T-cell (primary cell): ENCODE measurements around the gene PIGZ. TPM values are rescaled to one million over a fixed set of nuclear protein-coding genes. Genes with fewer than 3 reads are reported as not detected.

ENCODE experiments used
- ATAC-seq, 4 experiments: fragments of 200-7000 bp in 3 of 4; fragments of 150-1000 bp in 1 of 4; cut with Tn5 transposase; replicated peaks in 1 of 4; 1 replicate in 3 of 4; 2 replicates in 1 of 4; pipeline ENCODE4 v1.10.0; 2021; ENCODE audit warnings: moderate library complexity in 3 of 4, mild to moderate bottlenecking in 2 of 4, moderate number of reproducible peaks in 1 of 4
- CTCF ChIA-PET, 2 donors: fragments of 300-600 bp; sonication (Branson Sonifier 250); formaldehyde crosslinking; loops; one replicate each; lab custom pipeline; 2022; ENCODE audit warnings: antibody characterized with exemption in 2 of 2; lab: Charles Lee
- POLR2A ChIA-PET, 2 donors: fragments of 300-600 bp; sonication (Branson Sonifier 250); formaldehyde crosslinking; loops; one replicate each; lab custom pipeline; 2022; ENCODE audit warnings: antibody characterized with exemption in 2 of 2; lab: Charles Lee
- DNase-seq, 35 experiments: peaks; one replicate each; pipeline versions ENCODE4 v3.0.0 to v3.0.0-alpha.2; 2013 to 2023
- H3K27ac ChIP-seq: one replicate; pipeline ENCODE4 v1.5.1; 2013; ENCODE audit warnings: low read length
- H3K27me3 ChIP-seq, 2 experiments: replicated peaks in 1 of 2; 1 replicate in 1 of 2; 2 replicates in 1 of 2; pipeline versions ENCODE4 v1.6.1 to v1.7.0; 2013; ENCODE audit warnings: low read length in 1 of 2, mixed read lengths in 1 of 2; ENCODE audit not compliant: control insufficient read depth in 2 of 2, insufficient read depth in 2 of 2; ENCODE audit errors: extremely low read depth in 1 of 2
- H3K36me3 ChIP-seq, 2 donors: 1 replicate in 1 of 2; 2 replicates in 1 of 2; pipeline versions ENCODE4 v1.6.1 to v1.7.0; 2013; ENCODE audit warnings: low read length in 1 of 2; ENCODE audit not compliant: control insufficient read depth in 2 of 2, insufficient read depth in 1 of 2; ENCODE audit errors: extremely low read depth in 1 of 2
- H3K4me1 ChIP-seq, 2 experiments: 1 replicate in 1 of 2; 2 replicates in 1 of 2; pipeline versions ENCODE4 v1.6.1 to v1.7.0; 2013; ENCODE audit warnings: low read length in 2 of 2, mixed read lengths in 1 of 2; ENCODE audit not compliant: insufficient read depth in 2 of 2, control insufficient read depth in 1 of 2; ENCODE audit errors: extremely low read depth in 1 of 2
- H3K4me3 ChIP-seq, 2 donors: 1 replicate in 1 of 2; 2 replicates in 1 of 2; pipeline versions ENCODE4 v1.5.1 to v1.7.0; 2013; ENCODE audit warnings: mild to moderate bottlenecking in 2 of 2, low read length in 1 of 2, moderate library complexity in 1 of 2; ENCODE audit not compliant: control insufficient read depth in 1 of 2; ENCODE audit errors: extremely low read depth in 1 of 2
- H3K9me3 ChIP-seq: 2 replicates; pipeline ENCODE4 v1.7.0; 2013
- H3K27ac Mint-ChIP-seq, 2 donors: one replicate each; pipeline ENCODE4 v1.8.0; 2020 to 2021; ENCODE audit warnings: mild to moderate bottlenecking in 2 of 2, mixed read lengths in 2 of 2
- H3K27me3 Mint-ChIP-seq, 2 donors: one replicate each; pipeline ENCODE4 v1.8.0; 2021 to 2022; ENCODE audit warnings: mixed read lengths in 2 of 2
- H3K36me3 Mint-ChIP-seq: one replicate; pipeline ENCODE4 v1.8.0; 2021; ENCODE audit warnings: mixed read lengths
- H3K4me1 Mint-ChIP-seq, 3 donors: one replicate each; pipeline ENCODE4 v1.8.0; 2020 to 2022; ENCODE audit warnings: mixed read lengths in 3 of 3, mild to moderate bottlenecking in 1 of 3
- H3K4me3 Mint-ChIP-seq, 3 donors: one replicate each; pipeline ENCODE4 v1.8.0; 2020 to 2022; ENCODE audit warnings: mild to moderate bottlenecking in 3 of 3, mixed read lengths in 3 of 3, moderate library complexity in 3 of 3
- H3K9me3 Mint-ChIP-seq, 3 donors: one replicate each; pipeline ENCODE4 v1.8.0; 2020 to 2022; ENCODE audit warnings: mixed read lengths in 3 of 3
- WGBS: methylation state at CpG from one replicate; pipeline ENCODE4 v1.1.5; 2013; ENCODE audit warnings: missing lambda C conversion rate; ENCODE audit not compliant: insufficient coverage; 5-methylcytosine and 5-hydroxymethylcytosine counted together
- total RNA-seq, 35 experiments: library from RNA in 6 of 35; stranded (reverse) in 6 of 35; fragments of 120-200 nt in 1 of 35; gene quantifications; one replicate each; pipeline versions ENCODE4 v1.2.1 to v1.2.4 and lab custom pipeline; 2013 to 2026

The PIGZ gene
- total RNA-seq, 5 donors from 2014 or later (not counting 1 experiment from before 2014, with no cell fraction given): 0.28 to 1.3 (median 1.1) TPM

- H3K4me1 Mint-ChIP-seq: no peaks in the 10 kb centered on the region
- DNase-seq (no peak), ATAC-seq (no peak)
- H3K27me3 ChIP-seq: peaks cover 0 to 23% of the 10 kb centered on the region in 2 experiments
- no peaks in the 10 kb centered on the region for H3K36me3 ChIP-seq
- no peak overlapping the region for H3K27ac ChIP-seq
- H3K4me3 ChIP-seq: no peak overlapping the region
- ChIA-PET CTCF (interaction anchor here in 1 of 2 donors (0.5 kb wide), 1 partner anchor 1440 kb away, joined by 3 read pairs; no protein-coding TSS in a partner anchor), POLR2A (no interaction called here)
- H3K9me3 ChIP-seq: no peaks in the 10 kb centered on the region
- H3K9me3 Mint-ChIP-seq: no peaks in the 10 kb centered on the region
- no peaks in the 10 kb centered on the region for H3K36me3 Mint-ChIP-seq
- no peaks in the 10 kb centered on the region for H3K4me1 ChIP-seq
- WGBS: 89% methylated on average over 20 of the region's 28 CpGs
- H3K27ac Mint-ChIP-seq: no peak overlapping the region
- H3K27me3 Mint-ChIP-seq: peaks cover 3 to 4% of the 10 kb centered on the region in 2 donors
- no peak overlapping the region for H3K4me3 Mint-ChIP-seq
These were observed 23.2 kb upstream of the PIGZ start for GRCh38 chr3:196991581-196992460.

DNA sequence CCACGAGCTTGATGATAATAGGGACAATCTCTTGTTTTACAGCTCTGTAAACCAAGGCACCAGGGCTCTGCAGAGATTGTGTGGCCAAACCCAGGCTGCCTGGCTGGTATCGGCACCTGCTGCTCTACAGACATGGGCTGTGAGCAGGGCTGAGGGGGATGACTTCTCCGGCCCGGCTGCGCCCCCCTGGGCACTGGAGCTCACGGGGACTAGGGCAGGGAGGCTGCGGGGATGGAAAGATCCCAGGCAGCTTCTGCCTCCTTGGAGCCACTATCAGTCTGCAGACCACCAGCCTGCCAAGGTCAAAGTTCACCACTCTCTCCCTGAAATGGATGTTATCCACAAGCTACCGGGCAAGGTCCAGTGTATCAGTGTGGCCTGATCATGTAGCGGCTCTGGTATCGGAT is 22.0 kb upstream of the PIGZ start:
- Mint-ChIP-seq H3K36me3 (no peaks in the 10 kb centered on the region), H3K27me3 (peaks cover 4 to 6% of the 10 kb centered on the region in 2 donors), H3K27ac (no peak overlapping the region), H3K4me1 (no peaks in the 10 kb centered on the region), H3K4me3 (no peak overlapping the region), H3K9me3 (no peaks in the 10 kb centered on the region)
- Histone ChIP-seq H3K4me3 (no peak overlapping the region), H3K9me3 (no peaks in the 10 kb centered on the region), H3K27me3 (peaks cover 0 to 27% of the 10 kb centered on the region in 2 experiments), H3K27ac (no peak overlapping the region), H3K36me3 (no peaks in the 10 kb centered on the region), H3K4me1 (no peaks in the 10 kb centered on the region)
- CTCF ChIA-PET: no interaction called here
- ATAC-seq (no peak), DNase-seq (no peak)
- POLR2A ChIA-PET: no interaction called here
- WGBS: 90% methylated on average over 10 of the region's 10 CpGs

GRCh38 chr3:196989721-196990262 is 21.2 kb upstream of the PIGZ start:
- Mint-ChIP-seq H3K36me3 (no peaks in the 10 kb centered on the region), H3K27ac (no peak overlapping the region), H3K4me3 (no peak overlapping the region), H3K4me1 (no peaks in the 10 kb centered on the region), H3K27me3 (peaks cover 6 to 8% of the 10 kb centered on the region in 2 donors), H3K9me3 (no peaks in the 10 kb centered on the region)
- Histone ChIP-seq H3K27ac (no peak overlapping the region), H3K4me3 (no peak overlapping the region), H3K27me3 (peaks cover 0 to 27% of the 10 kb centered on the region in 2 experiments), H3K4me1 (no peaks in the 10 kb centered on the region), H3K9me3 (no peaks in the 10 kb centered on the region), H3K36me3 (no peaks in the 10 kb centered on the region)
- WGBS: 91% methylated on average over 16 of the region's 19 CpGs
- CTCF ChIA-PET: no interaction called here
- POLR2A ChIA-PET: no interaction called here
- ATAC-seq (no peak), DNase-seq (no peak)

GRCh38 chr3:196988241-196989029 is 19.8 kb upstream of the PIGZ start:
- H3K27me3 Mint-ChIP-seq: peaks cover 8 to 12% of the 10 kb centered on the region in 2 donors
- no peaks in the 10 kb centered on the region for H3K9me3 ChIP-seq
- DNase-seq (no peak), ATAC-seq (no peak)
- H3K27me3 ChIP-seq: peaks cover 0 to 27% of the 10 kb centered on the region in 2 experiments
- H3K4me1 ChIP-seq: no peaks in the 10 kb centered on the region
- H3K36me3 Mint-ChIP-seq: no peaks in the 10 kb centered on the region
- H3K4me1 Mint-ChIP-seq: no peaks in the 10 kb centered on the region
- no peak overlapping the region for H3K4me3 Mint-ChIP-seq
- WGBS: 80% methylated on average over 6 of the region's 12 CpGs
- H3K27ac Mint-ChIP-seq: no peak overlapping the region
- H3K36me3 ChIP-seq: no peaks in the 10 kb centered on the region
- H3K9me3 Mint-ChIP-seq: peaks cover under 1 to 3% (median 2%) of the 10 kb centered on the region in 3 donors
- POLR2A ChIA-PET: no interaction called here
- H3K27ac ChIP-seq: no peak overlapping the region
- CTCF ChIA-PET: no interaction called here
- no peak overlapping the region for H3K4me3 ChIP-seq

GRCh38 chr3:196987022-196987421 is 18.4 kb upstream of the PIGZ start:
- H3K9me3 Mint-ChIP-seq: peaks cover 5 to 8% (median 7%) of the 10 kb centered on the region in 3 donors
- H3K27me3 ChIP-seq: peaks cover 0 to 30% of the 10 kb centered on the region in 2 experiments
- no peaks in the 10 kb centered on the region for H3K9me3 ChIP-seq
- ATAC-seq (no peak), DNase-seq (no peak)
- no peaks in the 10 kb centered on the region for H3K4me1 Mint-ChIP-seq
- no peak overlapping the region for H3K27ac Mint-ChIP-seq
- no peak overlapping the region for H3K4me3 ChIP-seq
- CTCF ChIA-PET: interaction anchor here in 1 of 2 donors (0.5 kb wide), 1 partner anchor 120 kb away, joined by 4 read pairs; no protein-coding TSS in a partner anchor
- POLR2A ChIA-PET: no interaction called here
- H3K27me3 Mint-ChIP-seq: peaks cover 8 to 12% of the 10 kb centered on the region in 2 donors
- WGBS: 78% methylated on average over 8 of the region's 10 CpGs
- H3K4me3 Mint-ChIP-seq: no peak overlapping the region
- no peaks in the 10 kb centered on the region for H3K36me3 ChIP-seq
- H3K4me1 ChIP-seq: no peaks in the 10 kb centered on the region
- H3K27ac ChIP-seq: no peak overlapping the region
- H3K36me3 Mint-ChIP-seq: no peaks in the 10 kb centered on the region
